ENCODE data around the gene SPINT1. TPM values are rescaled to one million over a fixed set of nuclear protein-coding genes. Genes with fewer than 3 reads are reported as not detected.

Gene SPINT1
- total and polyA plus RNA-seq, 2 donors (not counting 1 experiment from before 2014, with no cell fraction given) = 14.4 to 21.3 TPM

- CTCF ChIA-PET = no interaction called here
- ATAC-seq (ENCODE audit: low read depth) (no peak), DNase-seq (no peak)
- H3K9ac ChIP-seq (ENCODE audit: low read length) = no peak overlapping the region
- intact Hi-C loops (cut with micrococcal nuclease) = no loop called here
- H3K27me3 ChIP-seq (replicated peaks in 1 of 4; ENCODE audit: control extremely low read depth in 1 of 4, control insufficient read depth in 3 of 4, insufficient read depth in 4 of 4, low read length in 3 of 4) = peaks cover 0 to 5% (median 1%) of the 10 kb centered on the region in 4 experiments
- H3K4me1 Mint-ChIP-seq = peaks cover 6% of the 10 kb centered on the region
- no peak overlapping the region for H2AFZ ChIP-seq (ENCODE audit: insufficient read depth, low read depth, low read length, poor library complexity, severe bottlenecking)
- no peaks in the 10 kb centered on the region for H3K9me3 ChIP-seq (ENCODE audit: control extremely low read depth in 1 of 3, control insufficient read depth in 2 of 3, insufficient read depth in 1 of 3, low read length in 2 of 3)
- no peaks in the 10 kb centered on the region for H3K9me3 Mint-ChIP-seq (ENCODE audit: insufficient read depth)
- WGBS (ENCODE audit: insufficient coverage) = 83% methylated on average over 4 of the region's 4 CpGs
- H3K4me3 ChIP-seq (ENCODE audit: control extremely low read depth in 1 of 5, extremely low read depth in 1 of 5, insufficient read depth in 1 of 5, low read depth in 2 of 5, low read length in 4 of 5) = no peak overlapping the region
- POLR2A ChIA-PET = no interaction called here
- H3K27ac ChIP-seq (ENCODE audit: low read length in 2 of 2) = no peak overlapping the region
- H3K79me2 ChIP-seq (ENCODE audit: control insufficient read depth, insufficient read depth, low read length) = no peaks in the 10 kb centered on the region
- H3K4me1 ChIP-seq (ENCODE audit: control insufficient read depth in 2 of 2, insufficient read depth in 2 of 2, low read length in 2 of 2) = peaks cover 0 to 3% of the 10 kb centered on the region in 2 donors
- H3K4me2 ChIP-seq (replicated peaks; ENCODE audit: low read depth, low read length, poor library complexity, severe bottlenecking) = no peak overlapping the region
- H3K4me3 Mint-ChIP-seq = no peak overlapping the region
- TF ChIP-seq, protein P1, sequence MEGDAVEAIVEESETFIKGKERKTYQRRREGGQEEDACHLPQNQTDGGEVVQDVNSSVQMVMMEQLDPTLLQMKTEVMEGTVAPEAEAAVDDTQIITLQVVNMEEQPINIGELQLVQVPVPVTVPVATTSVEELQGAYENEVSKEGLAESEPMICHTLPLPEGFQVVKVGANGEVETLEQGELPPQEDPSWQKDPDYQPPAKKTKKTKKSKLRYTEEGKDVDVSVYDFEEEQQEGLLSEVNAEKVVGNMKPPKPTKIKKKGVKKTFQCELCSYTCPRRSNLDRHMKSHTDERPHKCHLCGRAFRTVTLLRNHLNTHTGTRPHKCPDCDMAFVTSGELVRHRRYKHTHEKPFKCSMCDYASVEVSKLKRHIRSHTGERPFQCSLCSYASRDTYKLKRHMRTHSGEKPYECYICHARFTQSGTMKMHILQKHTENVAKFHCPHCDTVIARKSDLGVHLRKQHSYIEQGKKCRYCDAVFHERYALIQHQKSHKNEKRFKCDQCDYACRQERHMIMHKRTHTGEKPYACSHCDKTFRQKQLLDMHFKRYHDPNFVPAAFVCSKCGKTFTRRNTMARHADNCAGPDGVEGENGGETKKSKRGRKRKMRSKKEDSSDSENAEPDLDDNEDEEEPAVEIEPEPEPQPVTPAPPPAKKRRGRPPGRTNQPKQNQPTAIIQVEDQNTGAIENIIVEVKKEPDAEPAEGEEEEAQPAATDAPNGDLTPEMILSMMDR (IDR thresholded peaks at IDR 0.05) = no peak
- no peak for TF ChIP-seq EZH2 (IDR thresholded peaks at IDR 0.05; ENCODE audit: borderline replicate concordance, insufficient read depth, low read depth, low read length, poor library complexity, severe bottlenecking)
- no peak overlapping the region for H3K27ac Mint-ChIP-seq
- no peaks in the 10 kb centered on the region for H3K36me3 ChIP-seq (replicated peaks in 1 of 2; ENCODE audit: control extremely low read depth in 1 of 2, control insufficient read depth in 1 of 2, extremely low read depth in 1 of 2, insufficient read depth in 2 of 2, low read length in 1 of 2)
- H4K20me1 ChIP-seq (ENCODE audit: control insufficient read depth, insufficient read depth, low read length, poor library complexity, severe bottlenecking) = no peaks in the 10 kb centered on the region
- no peaks in the 10 kb centered on the region for H3K27me3 Mint-ChIP-seq
Observed at GRCh38 chr15:40863660-40864270, 19.9 kb downstream of the SPINT1 start.

- Histone ChIP-seq H3K4me3 (ENCODE audit: control extremely low read depth in 1 of 5, extremely low read depth in 1 of 5, insufficient read depth in 1 of 5, low read depth in 2 of 5, low read length in 4 of 5) (no peak overlapping the region), H3K9me3 (ENCODE audit: control extremely low read depth in 1 of 3, control insufficient read depth in 2 of 3, insufficient read depth in 1 of 3, low read length in 2 of 3) (no peaks in the 10 kb centered on the region), H3K27ac (ENCODE audit: low read length in 2 of 2) (no peak overlapping the region), H3K79me2 (ENCODE audit: control insufficient read depth, insufficient read depth, low read length) (no peaks in the 10 kb centered on the region), H3K36me3 (replicated peaks in 1 of 2; ENCODE audit: control extremely low read depth in 1 of 2, control insufficient read depth in 1 of 2, extremely low read depth in 1 of 2, insufficient read depth in 2 of 2, low read length in 1 of 2) (no peaks in the 10 kb centered on the region), H2AFZ (ENCODE audit: insufficient read depth, low read depth, low read length, poor library complexity, severe bottlenecking) (no peak overlapping the region), H3K9ac (ENCODE audit: low read length) (no peak overlapping the region), H3K27me3 (replicated peaks in 1 of 4; ENCODE audit: control extremely low read depth in 1 of 4, control insufficient read depth in 3 of 4, insufficient read depth in 4 of 4, low read length in 3 of 4) (peaks cover 0 to 5% (median 1%) of the 10 kb centered on the region in 4 experiments), H3K4me1 (ENCODE audit: control insufficient read depth in 2 of 2, insufficient read depth in 2 of 2, low read length in 2 of 2) (no peaks in the 10 kb centered on the region), H3K4me2 (replicated peaks; ENCODE audit: low read depth, low read length, poor library complexity, severe bottlenecking) (no peak overlapping the region), H4K20me1 (ENCODE audit: control insufficient read depth, insufficient read depth, low read length, poor library complexity, severe bottlenecking) (no peaks in the 10 kb centered on the region)
- intact Hi-C loops (cut with micrococcal nuclease) = no loop called here
- Mint-ChIP-seq H3K4me3 (no peak overlapping the region), H3K4me1 (peaks cover 6% of the 10 kb centered on the region), H3K27me3 (no peaks in the 10 kb centered on the region), H3K9me3 (ENCODE audit: insufficient read depth) (no peaks in the 10 kb centered on the region), H3K27ac (no peak overlapping the region)
- ChIA-PET POLR2A (no interaction called here), CTCF (no interaction called here)
- no peak for TF ChIP-seq EZH2 (IDR thresholded peaks at IDR 0.05; ENCODE audit: borderline replicate concordance, insufficient read depth, low read depth, low read length, poor library complexity, severe bottlenecking)
- ATAC-seq (ENCODE audit: low read depth) (no peak), DNase-seq (no peak)
- 97% methylated on average over 4 of the region's 4 CpGs for WGBS (ENCODE audit: insufficient coverage)
Observed at GRCh38 chr15:40867199-40867598, 23.4 kb downstream of the SPINT1 start.
